KBM-7 (cell line): ENCODE results near the gene ZDHHC12.

ENCODE experiments used
- DNase-seq: peaks from one replicate; pipeline ENCODE4 v3.0.0-alpha.2; 2015
- in situ Hi-C: fragments of 300-500 bp; cut with MboI; formaldehyde crosslinking; loops from 2 replicates; pipeline ENCODE4 v1.14.3; 2020; ENCODE audit warnings: low sequenced_read_pairs, low pct_unique_long_range_greater_than_20kb, mixed read lengths

Gene ZDHHC12

GRCh38 chr9:128723866-128724743 is at the start of gene ZDHHC12:
ZDHHC12 (minus strand) TSS chr9:128724127; CDS start chr9:128724093, 34 bp downstream.
- in situ Hi-C loops, result no loop called here
- peak; percentile 99 for DNase-seq

- no peak for DNase-seq
- in situ Hi-C loops, result no loop called here
These were observed 49.1 kb upstream of the ZDHHC12 start for GRCh38 chr9:128773049-128773448.

GRCh38 chr9:128771745-128772519 is 48.0 kb upstream of the ZDHHC12 start, which contains the start of gene ZER1:
ZER1 (minus strand) TSS chr9:128771927; CDS start chr9:128755565, 16,362 bp downstream.
- in situ Hi-C loops, result no loop called here
- peak; percentile 86 for DNase-seq

- peak; percentile 32 for DNase-seq
- in situ Hi-C loops, result no loop called here
These were observed 47.3 kb upstream of the ZDHHC12 start for GRCh38 chr9:128771094-128771721.

GRCh38 chr9:128770286-128771030 is 46.5 kb upstream of the ZDHHC12 start:
- no peak for DNase-seq
- in situ Hi-C loops, result no loop called here

- in situ Hi-C loops, result no loop called here
- DNase-seq, result peak; percentile 80
These were observed 44.7 kb upstream of the ZDHHC12 start for GRCh38 chr9:128768606-128769005.

- in situ Hi-C loops, result no loop called here
- no peak for DNase-seq
These were observed 41.6 kb upstream of the ZDHHC12 start for GRCh38 chr9:128765499-128765898.

- peak; percentile 41 for DNase-seq
- in situ Hi-C loops, result no loop called here
These were observed 40.4 kb upstream of the ZDHHC12 start for GRCh38 chr9:128764361-128764760.

GRCh38 chr9:128762671-128763449 is 38.9 kb upstream of the ZDHHC12 start:
- in situ Hi-C loops, result no loop called here
- DNase-seq, result no peak

GRCh38 chr9:128757602-128758001 is 33.7 kb upstream of the ZDHHC12 start:
- DNase-seq, result no peak
- in situ Hi-C loops, result no loop called here

GRCh38 chr9:128753627-128754026 is 29.7 kb upstream of the ZDHHC12 start:
- in situ Hi-C loops, result no loop called here

GRCh38 chr9:128750926-128751595 is 27.1 kb upstream of the ZDHHC12 start:
- in situ Hi-C loops, result no loop called here

More at GRCh38 chr9:128753627-128754026, 29.7 kb upstream of the ZDHHC12 start:
- no peak for DNase-seq

GRCh38 chr9:128747241-128747640 is 23.3 kb upstream of the ZDHHC12 start:
- in situ Hi-C loops, result no loop called here
- DNase-seq, result no peak

More at GRCh38 chr9:128750926-128751595, 27.1 kb upstream of the ZDHHC12 start:
- DNase-seq, result no peak

- in situ Hi-C loops, result no loop called here
- no peak for DNase-seq
These were observed 19.5 kb upstream of the ZDHHC12 start for GRCh38 chr9:128743421-128743820.

- DNase-seq, result no peak
- in situ Hi-C loops, result no loop called here
These were observed 18.5 kb upstream of the ZDHHC12 start for GRCh38 chr9:128742401-128742800.

- in situ Hi-C loops, result no loop called here
These were observed 11.4 kb upstream of the ZDHHC12 start for GRCh38 chr9:128735373-128735772.

GRCh38 chr9:128733256-128733655 is 9.3 kb upstream of the ZDHHC12 start:
- DNase-seq, result peak; percentile 94
- in situ Hi-C loops, result no loop called here

More at GRCh38 chr9:128735373-128735772, 11.4 kb upstream of the ZDHHC12 start:
- no peak for DNase-seq

GRCh38 chr9:128732576-128732975 is 8.6 kb upstream of the ZDHHC12 start:
- in situ Hi-C loops, result no loop called here
- no peak for DNase-seq
